HG02678 (cell line): ENCODE measurements around the gene MCM3AP.
"Not testable (repeated sequence)": the region's sequence is repeated elsewhere in the genome, so short reads cannot be mapped to it uniquely, and the experiment has no call there.

Experiments
- ATAC-seq: cut with Tn5 transposase; IDR thresholded peaks from one replicate; pipeline ENCODE4 v1.9.1; 2021; ENCODE audit warnings: mild to moderate bottlenecking, moderate library complexity; ENCODE audit not compliant: unreplicated experiment

MCM3AP gene

DNA sequence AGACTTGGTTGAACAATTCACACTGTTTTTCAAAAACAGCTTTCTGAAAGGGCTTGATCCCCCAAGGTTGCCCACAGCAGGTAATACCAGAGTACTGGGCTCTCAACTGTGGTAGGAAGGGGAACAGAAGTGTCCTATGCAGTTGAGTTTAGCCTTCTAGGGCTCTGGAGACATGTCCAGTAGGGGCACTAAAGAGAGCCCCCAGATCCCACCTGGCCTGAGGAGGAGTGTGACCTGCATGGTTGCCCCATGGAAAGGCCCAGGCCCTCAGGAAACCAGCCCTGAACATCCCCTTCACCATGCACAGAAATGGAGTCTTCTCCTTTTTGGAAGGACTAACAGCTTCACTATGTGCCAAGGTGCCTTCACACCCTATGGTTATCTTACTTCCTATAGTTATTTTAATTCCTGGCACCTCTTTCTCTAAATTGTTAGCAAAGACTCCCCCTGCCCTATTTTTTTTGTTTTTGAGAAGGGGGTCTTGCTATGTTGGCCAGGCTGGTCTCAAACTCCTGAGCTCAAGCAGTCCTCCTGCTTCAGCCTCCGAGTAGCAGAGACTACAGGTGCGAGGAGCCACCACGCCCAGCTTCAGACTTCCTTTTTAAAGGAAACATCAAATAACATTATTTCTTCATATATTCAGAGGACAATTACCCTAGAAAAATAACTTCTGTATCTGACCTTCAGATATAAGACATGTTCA lies 40.0 kb downstream of the MCM3AP start:
- ATAC-seq = no peak

GRCh38 chr21:46244602-46245001 lies 40.8 kb downstream of the MCM3AP start:
- no peak for ATAC-seq

GRCh38 chr21:46243960-46244361 lies 41.5 kb downstream of the MCM3AP start:
- ATAC-seq = no peak

- ATAC-seq = no peak
These were observed 42.1 kb downstream of the MCM3AP start for GRCh38 chr21:46243325-46243724.

- not testable (repeated sequence) for ATAC-seq
These were observed 43.8 kb downstream of the MCM3AP start for GRCh38 chr21:46241577-46241976.

DNA sequence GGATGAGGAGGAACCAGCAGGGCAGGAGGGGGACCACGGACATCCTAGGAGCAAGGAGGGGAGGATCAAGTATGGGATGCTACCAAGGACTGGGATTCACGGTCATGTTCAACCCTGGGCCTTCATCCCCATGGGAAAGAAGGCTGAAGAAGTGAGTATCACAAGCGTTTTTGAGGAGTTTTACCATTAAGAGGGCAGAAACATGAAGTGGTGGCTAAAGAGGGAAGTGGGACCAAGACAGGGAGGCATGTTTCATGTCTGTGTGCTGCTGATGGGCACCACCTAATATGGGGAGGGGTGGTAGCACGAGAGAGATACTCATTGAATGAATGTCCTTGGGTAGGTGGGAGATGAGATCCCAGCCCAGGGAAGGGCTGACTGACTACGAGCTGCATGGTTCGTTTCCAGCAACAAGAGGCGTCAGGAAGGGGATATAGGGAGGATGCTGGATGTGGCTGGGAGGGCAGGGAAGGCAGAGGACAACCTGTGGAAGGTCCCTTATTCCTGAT lies 45.5 kb downstream of the MCM3AP start:
- no peak for ATAC-seq

- no peak for ATAC-seq
These were observed 47.9 kb downstream of the MCM3AP start for GRCh38 chr21:46237474-46237873.

GRCh38 chr21:46234436-46234950 lies 50.9 kb downstream of the MCM3AP start:
- no peak for ATAC-seq

GRCh38 chr21:46229923-46230260 lies 55.5 kb downstream of the MCM3AP start:
- ATAC-seq = no peak

DNA sequence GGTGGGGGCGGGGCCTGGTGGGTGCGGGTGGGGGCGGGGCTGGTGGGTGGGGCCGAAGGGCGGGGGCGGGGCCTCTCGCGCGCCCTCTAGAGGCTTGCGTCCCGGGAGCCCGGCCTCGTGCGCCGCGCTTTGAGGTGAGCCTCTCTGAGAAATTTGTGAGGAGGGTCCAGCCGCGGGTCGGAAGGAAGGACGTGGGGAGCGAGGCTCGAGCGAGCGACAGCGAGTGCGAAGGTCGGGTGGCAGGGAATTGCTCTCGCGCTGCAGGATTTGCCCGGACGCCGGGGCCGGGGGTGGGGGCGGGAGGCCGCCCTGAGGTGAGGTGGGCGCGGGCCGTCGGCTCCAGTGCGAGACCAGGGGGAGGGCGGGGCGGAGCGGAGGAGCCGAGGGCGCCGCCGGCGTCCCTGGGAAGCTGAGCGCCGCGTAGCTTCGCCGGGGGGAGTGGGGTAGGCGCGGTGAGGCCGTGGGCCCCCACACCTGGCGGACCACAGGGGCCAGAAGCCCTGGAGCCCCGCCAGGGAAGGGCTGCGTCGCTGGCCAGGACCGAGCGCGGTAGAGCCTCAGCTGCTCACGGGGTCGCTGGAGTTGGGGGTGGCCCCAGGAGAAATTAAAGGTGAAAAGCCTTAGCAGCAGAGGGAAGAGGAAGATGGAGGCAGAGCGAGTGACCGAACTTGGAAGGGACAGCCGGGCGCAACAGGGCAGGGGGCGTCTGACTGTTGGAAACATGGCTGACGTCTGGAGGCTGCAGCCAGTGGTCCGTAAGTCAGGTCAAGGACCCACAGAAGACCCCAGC lies 56.1 kb downstream of the MCM3AP start:
- ATAC-seq = peak; percentile 29

GRCh38 chr21:46228345-46229051 lies 56.9 kb downstream of the MCM3AP start, which contains the start of gene LSS:
TSS of gene LSS (minus strand) at chr21:46228774. CDS start at chr21:46228745, 29 bp downstream.
- peak; percentile 86 for ATAC-seq

DNA sequence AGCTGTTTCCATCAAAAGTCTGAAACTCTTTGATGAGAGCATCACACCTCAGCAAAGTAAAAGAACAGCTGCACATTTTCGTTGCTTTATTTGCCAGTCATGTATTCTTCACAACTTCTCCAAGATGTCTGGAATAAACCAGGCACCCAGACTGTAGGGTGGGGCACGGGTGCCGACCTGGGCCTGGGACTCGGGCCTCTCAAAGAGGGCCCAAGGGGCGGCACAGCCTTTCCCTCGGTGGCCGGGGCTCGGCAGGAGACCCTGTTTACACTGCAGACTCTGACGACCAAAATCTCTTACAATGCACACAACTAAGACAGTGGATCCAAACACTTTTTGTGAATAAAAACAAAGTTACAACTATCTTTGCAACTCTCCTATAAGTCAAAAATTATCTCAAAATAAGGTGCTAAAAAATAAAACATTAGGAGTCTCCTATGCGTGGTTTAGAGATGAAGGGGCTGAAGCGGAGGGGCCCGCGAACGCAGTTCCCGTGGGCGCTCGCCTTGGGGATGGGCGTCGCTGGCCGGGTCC lies 57.5 kb downstream of the MCM3AP start:
- ATAC-seq = no peak

DNA sequence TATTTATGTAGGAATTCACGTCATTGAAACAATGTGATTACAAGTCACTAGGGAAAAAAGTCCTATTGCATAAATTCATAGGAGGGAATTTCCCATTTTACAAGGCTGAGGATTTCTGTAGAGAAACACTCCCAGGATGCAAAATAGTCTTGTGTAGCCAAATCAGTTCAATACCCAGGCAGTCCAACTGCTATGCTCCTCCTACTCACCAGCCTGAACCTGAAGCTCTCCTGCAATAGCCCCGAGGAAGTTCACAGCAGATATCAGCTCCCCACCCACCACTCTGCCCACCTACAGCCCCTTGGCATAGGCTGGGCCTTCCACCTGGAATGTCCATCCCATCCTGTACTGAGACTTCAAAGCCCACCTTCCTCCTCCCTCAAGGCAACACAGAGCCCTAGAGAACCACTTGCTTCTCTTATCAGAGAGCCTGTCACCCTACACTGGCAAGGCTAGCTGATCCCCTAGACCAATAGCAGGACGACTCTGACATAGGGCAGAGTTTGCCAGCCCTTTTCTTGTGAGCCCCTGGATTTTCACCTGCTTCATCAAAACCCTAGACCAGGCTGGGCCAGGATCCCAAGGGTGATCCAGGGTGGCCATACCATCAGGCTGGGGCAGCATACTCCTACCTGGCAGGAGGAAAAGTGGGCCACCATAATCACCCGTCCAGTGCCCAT lies 58.4 kb downstream of the MCM3AP start:
- ATAC-seq = no peak

DNA sequence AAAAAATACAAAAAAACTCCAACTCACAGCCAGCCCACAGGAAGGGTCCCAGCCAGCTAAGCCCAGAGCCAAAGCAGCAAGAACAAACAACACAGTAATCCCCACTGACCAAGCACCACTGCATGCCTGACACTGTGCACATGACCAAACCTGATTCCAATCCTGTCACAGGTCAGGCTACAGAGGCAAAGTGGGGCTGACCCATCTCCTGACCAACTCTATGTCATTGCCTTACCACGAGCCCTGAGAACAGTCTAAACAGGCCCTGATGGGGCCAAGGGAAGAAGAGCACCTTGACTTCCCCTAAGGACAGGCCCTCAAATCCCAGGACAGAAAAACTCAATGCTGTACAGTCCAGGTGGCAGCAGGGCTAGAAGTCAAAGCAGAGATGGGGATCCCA lies 59.3 kb downstream of the MCM3AP start:
- no peak for ATAC-seq

DNA sequence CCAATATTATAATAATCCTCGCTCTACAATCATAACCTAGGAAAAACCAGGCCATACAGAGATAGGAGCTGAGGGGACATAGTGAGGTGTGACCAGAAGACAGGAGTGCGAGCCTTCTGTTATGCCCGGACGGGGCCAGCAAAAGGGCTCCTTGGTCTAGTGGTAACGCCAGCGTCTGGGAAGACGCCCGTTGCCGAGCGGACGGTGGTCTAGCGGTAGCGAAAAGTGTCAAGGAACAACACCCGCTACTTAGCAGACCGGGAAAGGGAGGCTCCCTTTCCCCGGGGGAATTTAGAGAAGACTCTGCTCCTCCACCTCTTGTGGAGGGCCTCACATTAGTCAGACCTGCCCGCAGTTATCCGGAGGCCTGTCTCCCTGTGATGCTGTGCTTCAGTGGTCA lies 61.8 kb downstream of the MCM3AP start:
- ATAC-seq = not testable (repeated sequence)

GRCh38 chr21:46223217-46223616 lies 62.2 kb downstream of the MCM3AP start:
- no peak for ATAC-seq

- ATAC-seq = no peak
These were observed 62.8 kb downstream of the MCM3AP start for GRCh38 chr21:46222436-46223116.

- ATAC-seq = no peak
These were observed 63.6 kb downstream of the MCM3AP start for GRCh38 chr21:46221664-46222435.

- no peak for ATAC-seq
These were observed 64.6 kb downstream of the MCM3AP start for GRCh38 chr21:46220847-46221246.
